GM12878 (cell line): Measurements from ENCODE around the gene NMUR1. TPM values are rescaled to one million over a fixed set of nuclear protein-coding genes. Genes with fewer than 3 reads are reported as not detected.

Experiments used
- ATAC-seq: fragments of 200-7000 bp; cut with Tn5 transposase; 3 replicates; pipeline ENCODE4 v1.9.1; 2020; ENCODE audit warnings: mild to moderate bottlenecking, moderate library complexity
- BruUV-seq: library from RNA; stranded (reverse); fragments of 400-500 nt; replicated peaks from 2 replicates; lab custom pipeline; 2021; lab: Mats Ljungman, UMichigan
- CTCF ChIA-PET: fragments of 300-600 bp; sonication (Branson Sonifier 250); formaldehyde crosslinking; extraction: SDS; loops from one replicate; lab custom pipeline; 2021; ENCODE audit warnings: inconsistent platforms; lab: Yijun Ruan, JAX
- POLR2A ChIA-PET: fragments of 350-600 bp; formaldehyde crosslinking; extraction: SDS; loops from one replicate; lab custom pipeline; 2021; ENCODE audit warnings: inconsistent platforms; lab: Charles Lee
- RAD21 ChIA-PET: fragments of 300-600 bp; sonication (Branson Sonifier 250); formaldehyde crosslinking; loops from one replicate; lab custom pipeline; 2023; ENCODE audit warnings: antibody characterized with exemption; ENCODE audit not compliant: unreplicated experiment; lab: Charles Lee
- SMC1A ChIA-PET: fragments of 300-600 bp; sonication (Branson Sonifier 250); formaldehyde crosslinking; loops from one replicate; lab custom pipeline; 2023; ENCODE audit not compliant: unreplicated experiment, uncharacterized antibody; lab: Charles Lee
- DNase-seq: peaks from one replicate; pipeline ENCODE4 v3.0.0-alpha.2; 2011; ENCODE audit warnings: low read depth, low spot score
- FAIRE-seq: peaks from 3 replicates; lab custom pipeline; 2011; peaks lifted over from hg19 to GRCh38; lab: Jason Lieb, UNC
- H2AFZ ChIP-seq: 2 replicates; pipeline ENCODE4 v1.6.0; 2011; ENCODE audit warnings: low read depth, low read length, control low read depth; ENCODE audit not compliant: control insufficient read depth
- H3K27ac ChIP-seq: 2 replicates; pipeline ENCODE4 v1.5.1; 2011; ENCODE audit warnings: control low read depth; ENCODE audit not compliant: control insufficient read depth, insufficient read depth
- H3K27me3 ChIP-seq, 2 experiments: replicated peaks in 1 of 2; 2 replicates each; pipeline versions ENCODE4 v1.6.0 to v1.6.1; 2011; ENCODE audit warnings: low read length in 1 of 2; ENCODE audit not compliant: control insufficient read depth in 2 of 2, insufficient read depth in 2 of 2
- H3K36me3 ChIP-seq, 2 experiments: 2 replicates each; pipeline ENCODE4 v1.5.1; 2011; ENCODE audit warnings: low read length in 1 of 2; ENCODE audit not compliant: control insufficient read depth in 2 of 2, insufficient read depth in 2 of 2
- H3K4me1 ChIP-seq: 2 replicates; pipeline ENCODE4 v1.6.1; 2011; ENCODE audit warnings: mild to moderate bottlenecking, low read length, moderate library complexity, mixed read lengths; ENCODE audit not compliant: control insufficient read depth, insufficient read depth
- H3K4me2 ChIP-seq: 2 replicates; pipeline ENCODE4 v1.6.0; 2011; ENCODE audit warnings: control low read depth; ENCODE audit not compliant: control insufficient read depth, insufficient read depth
- H3K4me3 ChIP-seq: fragments of 200-600 bp; sonication (generic); 2 replicates; pipeline ENCODE4 v1.5.1; 2016
- H3K79me2 ChIP-seq: 2 replicates; pipeline ENCODE4 v1.6.0; 2011; ENCODE audit warnings: low read length; ENCODE audit not compliant: control insufficient read depth, insufficient read depth
- H3K9ac ChIP-seq: 2 replicates; pipeline ENCODE4 v1.8.0; 2011; ENCODE audit warnings: low read length, control low read depth, mixed read lengths; ENCODE audit not compliant: control insufficient read depth, insufficient read depth
- H3K9me3 ChIP-seq: replicated peaks from 3 replicates; pipeline ENCODE4 v1.5.1; 2011; ENCODE audit warnings: mild to moderate bottlenecking, low read length; ENCODE audit not compliant: control insufficient read depth, insufficient read depth
- H4K20me1 ChIP-seq: 2 replicates; pipeline ENCODE4 v1.6.0; 2011; ENCODE audit not compliant: control insufficient read depth, insufficient read depth
- ATF7 ChIP-seq: fragments of 450-650 bp; IDR thresholded peaks from 2 replicates; pipeline ENCODE4 v1.6.1; 2016; ENCODE audit warnings: low read depth, mild to moderate bottlenecking
- CHD4 ChIP-seq: fragments of 200-600 bp; sonication (generic); IDR thresholded peaks from 2 replicates; pipeline ENCODE4 v1.6.1; 2016; ENCODE audit warnings: mild to moderate bottlenecking
- CREM ChIP-seq: IDR thresholded peaks from 2 replicates; pipeline ENCODE4 v1.6.1; 2014; ENCODE audit warnings: antibody characterized with exemption, low read depth
- ELK1 ChIP-seq: IDR thresholded peaks from 2 replicates; pipeline ENCODE4 v1.6.1; 2012; ENCODE audit warnings: low read depth, low read length, improper control_type of control experiment
- ESRRA ChIP-seq: IDR thresholded peaks from 2 replicates; pipeline ENCODE4 v1.6.1; 2012; ENCODE audit warnings: mild to moderate bottlenecking, low read length, improper control_type of control experiment
- EZH2 ChIP-seq: IDR thresholded peaks from 2 replicates; pipeline ENCODE4 v1.6.1; 2012; ENCODE audit warnings: low read depth, mild to moderate bottlenecking, control low read depth, inconsistent platforms, low read length, borderline replicate concordance; ENCODE audit not compliant: control insufficient read depth
- HDAC2 ChIP-seq: fragments of 200-600 bp; sonication (generic); IDR thresholded peaks from 2 replicates; pipeline ENCODE4 v1.6.1; 2017
- IRF4 ChIP-seq: IDR thresholded peaks from 2 replicates; pipeline ENCODE4 v1.6.1; 2011; ENCODE audit warnings: low read depth, low read length
- JUNB ChIP-seq: IDR thresholded peaks from 2 replicates; pipeline ENCODE4 v1.6.1; 2016; ENCODE audit warnings: antibody characterized with exemption, mild to moderate bottlenecking
- KAT2A ChIP-seq: conservative IDR thresholded peaks from 2 replicates; pipeline ENCODE4 v1.6.1; 2011; ENCODE audit warnings: low read depth, low read length; ENCODE audit not compliant: control insufficient read depth
- KDM1A ChIP-seq: fragments of 200-600 bp; sonication (generic); IDR thresholded peaks from 2 replicates; pipeline ENCODE4 v1.6.1; 2016; ENCODE audit warnings: borderline replicate concordance
- LARP7 ChIP-seq: fragments of 450-650 bp; IDR thresholded peaks from 2 replicates; pipeline ENCODE4 v1.6.1; 2017; ENCODE audit warnings: mild to moderate bottlenecking
- MXI1 ChIP-seq: fragments of 150-350 bp; IDR thresholded peaks from 2 replicates; pipeline ENCODE4 v1.6.1; 2011; ENCODE audit warnings: low read depth, mild to moderate bottlenecking, inconsistent platforms, low read length, improper control_type of control experiment
- MYB ChIP-seq: fragments of 150-350 bp; IDR thresholded peaks from 2 replicates; pipeline ENCODE4 v1.6.1; 2014; ENCODE audit warnings: mild to moderate bottlenecking, low read depth, low read length, borderline replicate concordance
- NR2C1 ChIP-seq: fragments of 450-650 bp; IDR thresholded peaks from 2 replicates; pipeline ENCODE4 v1.6.1; 2017; ENCODE audit warnings: antibody characterized with exemption, mild to moderate bottlenecking, moderate library complexity
- PAX8 ChIP-seq: fragments of 450-650 bp; IDR thresholded peaks from 2 replicates; pipeline ENCODE4 v1.6.1; 2017; ENCODE audit warnings: mild to moderate bottlenecking, moderate library complexity
- POLR2A ChIP-seq: IDR thresholded peaks from 2 replicates; pipeline ENCODE4 v1.6.1; 2011; ENCODE audit warnings: low read depth, mild to moderate bottlenecking, low read length
- POLR2AphosphoS5 ChIP-seq: IDR thresholded peaks from 2 replicates; pipeline ENCODE4 v1.6.1; 2011; ENCODE audit warnings: mild to moderate bottlenecking, low read length, inconsistent platforms
- RB1 ChIP-seq: fragments of 450-650 bp; formaldehyde crosslinking; IDR thresholded peaks from 2 replicates; pipeline ENCODE4 v1.6.1; 2017; ENCODE audit warnings: mild to moderate bottlenecking, borderline replicate concordance
- RUNX3 ChIP-seq: IDR thresholded peaks from 2 replicates; pipeline ENCODE4 v1.6.1; 2012; ENCODE audit warnings: low read length, inconsistent platforms
- SMC3 ChIP-seq: IDR thresholded peaks from 2 replicates; pipeline ENCODE4 v1.6.1; 2011; ENCODE audit warnings: low read length, improper control_type of control experiment, borderline replicate concordance
- SRF ChIP-seq, 2 experiments: IDR thresholded peaks; 2 replicates each; pipeline ENCODE4 v1.6.1; 2011; ENCODE audit warnings: low read depth in 2 of 2, low read length in 2 of 2, mild to moderate bottlenecking in 1 of 2, moderate library complexity in 1 of 2
- TCF7 ChIP-seq: IDR thresholded peaks from 2 replicates; pipeline ENCODE4 v1.6.1; 2014; ENCODE audit warnings: antibody characterized with exemption, borderline replicate concordance
- ZNF274 ChIP-seq: IDR thresholded peaks from one replicate; pipeline ENCODE4 v1.8.0; 2011; ENCODE audit not compliant: insufficient read length, insufficient read depth
- WGBS: methylation state at CpG from one replicate; pipeline ENCODE4 v1.1.6; 2016; ENCODE audit warnings: low lambda C conversion rate; ENCODE audit not compliant: insufficient replicate concordance, insufficient coverage; ENCODE audit errors: missing lambda C conversion rate; 5-methylcytosine and 5-hydroxymethylcytosine counted together
- in situ Hi-C: fragments of 300-500 bp; cut with MboI; formaldehyde crosslinking; loops from 9 replicates; pipeline ENCODE4 v1.14.3; 2018; ENCODE audit warnings: mixed read lengths
- intact Hi-C: fragments of 100-400 bp; cut with micrococcal nuclease; formaldehyde crosslinking; loops from one replicate; pipeline ENCODE4 v1.14.2; 2022; ENCODE audit not compliant: unreplicated experiment
- polyA plus RNA-seq, 11 experiments: library from polyadenylated mRNA; depleted of rRNA in 4 of 11; unstranded in 6 of 11; stranded (reverse) in 5 of 11; fragments of >200 nt; fragmentation: Nextera tagmentation in 4 of 11; fragmentation: Illumina TruSeq in 1 of 11; extraction: Ambion mirVana in 4 of 11; extraction: Trizol in 1 of 11; gene quantifications; 1 replicate in 1 of 11; 2 replicates in 10 of 11; pipeline versions ENCODE4 v1.2.1 to v1.2.3, GENCODE V29; 2011 to 2016; ENCODE audit warnings: inconsistent platforms in 2 of 11, missing spikeins in 2 of 11, low read depth in 1 of 11
- total RNA-seq, 4 experiments: library from RNA; depleted of rRNA in 3 of 4; stranded (reverse); fragments of >200 nt in 3 of 4; fragmentation: Illumina TruSeq in 1 of 4; extraction: Trizol in 1 of 4; gene quantifications; 2 replicates each; pipeline versions ENCODE4 v1.2.1 to v1.2.3, GENCODE V29; 2013 to 2021

Gene NMUR1
- total and polyA plus RNA-seq, 10 of the 15 experiments (the other 5 are each of a cell fraction or from before 2014, with no cell fraction given) = under 0.01 to 0.08 (median 0.02) TPM; not detected in 5

- Histone ChIP-seq H3K4me1 (no peaks in the 10 kb centered on the region), H3K9me3 (no peaks in the 10 kb centered on the region)
- intact Hi-C loops = no loop called here
- TF ChIP-seq MXI1 = no peak
- no peak for TF ChIP-seq CREM
- TF ChIP-seq JUNB = no peak
- TF ChIP-seq RB1 = no peak
- no peak for TF ChIP-seq HDAC2
- no peak for TF ChIP-seq POLR2A
- no peak for TF ChIP-seq PAX8
- TF ChIP-seq SMC3 = no peak
- TF ChIP-seq NR2C1 = no peak
- TF ChIP-seq, all 136 proteins: peak for 0
- Histone ChIP-seq H3K27me3 (no peaks in the 10 kb centered on the region), H3K4me2 (no peak overlapping the region), H3K36me3 (no peaks in the 10 kb centered on the region; a peak in 1 of 4 replicates), H3K27ac (no peak overlapping the region), H3K9ac (no peak overlapping the region), H3K79me2 (no peaks in the 10 kb centered on the region), H2AFZ (no peak overlapping the region), H4K20me1 (no peaks in the 10 kb centered on the region), H3K4me3 (no peak overlapping the region)
- ATAC-seq = no peak
- DNase-seq = no peak
- no peak for FAIRE-seq
- ChIA-PET CTCF (interaction anchor here (0.9 kb wide), 1 partner anchor 22 kb away, joined by 3 read pairs; no protein-coding TSS in a partner anchor), SMC1A (interaction anchor here (1.0 kb wide), 1 partner anchor 10 kb away, joined by 3 read pairs; no protein-coding TSS in a partner anchor), RAD21 (no interaction called here), POLR2A (interaction anchor here (0.7 kb wide), 1 partner anchor 12 kb away, joined by 3 read pairs; no protein-coding TSS in a partner anchor)
- in situ Hi-C loops = no loop called here
- BruUV-seq = no TSS peak
These were observed 27.6 kb downstream of the NMUR1 start for GRCh38 chr2:231502596-231502995.

- Histone ChIP-seq H3K27ac (no peak overlapping the region), H2AFZ (no peak overlapping the region), H4K20me1 (no peaks in the 10 kb centered on the region), H3K36me3 (no peaks in the 10 kb centered on the region), H3K4me1 (peaks cover 5% of the 10 kb centered on the region; the same call in 1 of the 2 replicates), H3K79me2 (no peaks in the 10 kb centered on the region), H3K9me3 (no peaks in the 10 kb centered on the region), H3K27me3 (no peaks in the 10 kb centered on the region), H3K9ac (no peak overlapping the region), H3K4me3 (no peak overlapping the region), H3K4me2 (no peak overlapping the region)
- in situ Hi-C loops = no loop called here
- no peak for ATAC-seq
- ChIA-PET SMC1A (no interaction called here), RAD21 (no interaction called here), CTCF (no interaction called here), POLR2A (no interaction called here)
- no peak for FAIRE-seq
- WGBS = 96% methylated on average over 1 of the region's 1 CpG
- no peak for DNase-seq
- intact Hi-C loops = no loop called here
- BruUV-seq = no TSS peak
- no peak for TF ChIP-seq MYB
- TF ChIP-seq RB1 = no peak
- TF ChIP-seq ZNF274 = no peak
- no peak for TF ChIP-seq KAT2A
- TF ChIP-seq ATF7 = no peak
- no peak for TF ChIP-seq ESRRA
- TF ChIP-seq ELK1 = no peak
- no peak for TF ChIP-seq MXI1
- no peak for TF ChIP-seq CHD4
- TF ChIP-seq IRF4 = no peak
- TF ChIP-seq KDM1A = no peak
- no peak for TF ChIP-seq POLR2AphosphoS5
- TF ChIP-seq TCF7 = no peak
- TF ChIP-seq RUNX3 = no peak
- TF ChIP-seq SRF (IDR thresholded peaks at IDR 0.05; ENCODE audit: low read depth in 2 of 2, low read length in 2 of 2) = no peak
- TF ChIP-seq LARP7 = no peak
- TF ChIP-seq EZH2 = no peak
These were observed 32.6 kb downstream of the NMUR1 start for GRCh38 chr2:231497651-231498050.
